HepG2 (cell line): Measurements from ENCODE around the gene PTCRA. TPM values are rescaled to one million over a fixed set of nuclear protein-coding genes. Genes with fewer than 3 reads are reported as not detected.

Experiments used
- HDAC6 ChIP-seq: fragments of 200-600 bp; sonication (generic); IDR thresholded peaks from 2 replicates; pipeline ENCODE4 v1.7.0; 2017; ENCODE audit warnings: mild to moderate bottlenecking, antibody characterized with exemption, low read length, low read depth
- MTF1 ChIP-seq: sonication (generic); formaldehyde crosslinking; IDR thresholded peaks from 2 replicates; pipeline ENCODE4 v1.5.0; 2020; ENCODE audit warnings: missing genetic modification reagents
- MZF1 ChIP-seq: sonication (generic); formaldehyde crosslinking; IDR thresholded peaks from 2 replicates; pipeline ENCODE4 v1.8.1; 2023; ENCODE audit warnings: mild to moderate bottlenecking, missing genetic modification reagents, borderline replicate concordance
- SRF ChIP-seq: IDR thresholded peaks from 2 replicates; pipeline ENCODE4 v1.6.1; 2011; ENCODE audit warnings: mild to moderate bottlenecking, low read depth, low read length, moderate library complexity
- TCF7L2 ChIP-seq: IDR thresholded peaks from 2 replicates; pipeline ENCODE4 v1.6.1; 2011; ENCODE audit warnings: mild to moderate bottlenecking, low read depth, low read length, moderate library complexity
- TOE1 ChIP-seq: sonication (generic); formaldehyde crosslinking; IDR thresholded peaks from 2 replicates; pipeline ENCODE4 v1.4.0; 2020; ENCODE audit warnings: mild to moderate bottlenecking, missing genetic modification reagents
- ZFP37 ChIP-seq: sonication (generic); formaldehyde crosslinking; IDR thresholded peaks from 2 replicates; pipeline ENCODE4 v1.4.0; 2020; ENCODE audit warnings: missing genetic modification reagents, borderline replicate concordance
- ZFX ChIP-seq: sonication (generic); formaldehyde crosslinking; IDR thresholded peaks from 2 replicates; pipeline ENCODE4 v1.4.0; 2020; ENCODE audit warnings: mild to moderate bottlenecking, low read depth, missing genetic modification reagents, moderate library complexity
- ZNF562 ChIP-seq: sonication (generic); formaldehyde crosslinking; IDR thresholded peaks from 2 replicates; pipeline ENCODE4 v1.8.0; 2022; ENCODE audit warnings: missing genetic modification reagents, borderline replicate concordance
- ZNF564 ChIP-seq: sonication (generic); formaldehyde crosslinking; IDR thresholded peaks from 2 replicates; pipeline ENCODE4 v1.8.1; 2023; ENCODE audit warnings: mild to moderate bottlenecking, missing genetic modification reagents
- ZSCAN30 ChIP-seq: sonication (generic); formaldehyde crosslinking; IDR thresholded peaks from 2 replicates; pipeline ENCODE4 v1.5.0; 2020; ENCODE audit warnings: mild to moderate bottlenecking, missing genetic modification reagents
- polyA plus RNA-seq, 8 experiments: library from polyadenylated mRNA; depleted of rRNA in 3 of 8; stranded (reverse) in 7 of 8; unstranded in 1 of 8; fragments of >200 nt; fragmentation: Illumina TruSeq in 4 of 8; extraction: Trizol in 4 of 8; gene quantifications; 2 replicates each; pipeline versions ENCODE4 v1.2.1 to v1.2.3, GENCODE V29; 2011 to 2016; ENCODE audit warnings: low read depth in 4 of 8, missing spikeins in 1 of 8, mixed read lengths in 1 of 8; ENCODE audit not compliant: insufficient read depth in 1 of 8
- total RNA-seq, 5 experiments: library from RNA; depleted of rRNA; stranded (reverse); fragments of >200 nt; fragmentation: Illumina TruSeq; extraction: Trizol; gene quantifications; 2 replicates each; pipeline ENCODE4 v1.2.3, GENCODE V29; 2016; ENCODE audit warnings: low read depth in 1 of 5
- TF ChIP-seq, protein P1 (sequence below): conservative IDR thresholded peaks from 2 replicates; pipeline ENCODE4 v1.6.1; 2018; ENCODE audit warnings: missing genetic modification reagents
- TF ChIP-seq, protein P2 (sequence below): sonication (generic); formaldehyde crosslinking; IDR thresholded peaks from 2 replicates; pipeline ENCODE4 v1.5.1; 2020; ENCODE audit warnings: missing genetic modification reagents, mild to moderate bottlenecking, borderline replicate concordance
- TF ChIP-seq, protein P3 (sequence below): sonication (generic); formaldehyde crosslinking; IDR thresholded peaks from 2 replicates; pipeline ENCODE4 v1.4.0; 2020; ENCODE audit warnings: missing genetic modification reagents
- TF ChIP-seq, protein P4 (sequence below): sonication (generic); formaldehyde crosslinking; IDR thresholded peaks from 2 replicates; pipeline ENCODE4 v1.8.0; 2022; ENCODE audit warnings: mild to moderate bottlenecking, missing genetic modification reagents, borderline replicate concordance
- TF ChIP-seq, protein P5 (sequence below): IDR thresholded peaks from 2 replicates; pipeline ENCODE4 v1.6.1; 2018; ENCODE audit warnings: missing genetic modification reagents
- TF ChIP-seq, protein P6 (sequence below): sonication (generic); formaldehyde crosslinking; IDR thresholded peaks from 2 replicates; pipeline ENCODE4 v1.9.0; 2021; ENCODE audit warnings: missing genetic modification reagents, mild to moderate bottlenecking, borderline replicate concordance

PTCRA gene
- total and polyA plus RNA-seq, 2 of the 13 experiments (the other 11 are each of a cell fraction or from before 2014, with no cell fraction given), result not detected

DNA sequence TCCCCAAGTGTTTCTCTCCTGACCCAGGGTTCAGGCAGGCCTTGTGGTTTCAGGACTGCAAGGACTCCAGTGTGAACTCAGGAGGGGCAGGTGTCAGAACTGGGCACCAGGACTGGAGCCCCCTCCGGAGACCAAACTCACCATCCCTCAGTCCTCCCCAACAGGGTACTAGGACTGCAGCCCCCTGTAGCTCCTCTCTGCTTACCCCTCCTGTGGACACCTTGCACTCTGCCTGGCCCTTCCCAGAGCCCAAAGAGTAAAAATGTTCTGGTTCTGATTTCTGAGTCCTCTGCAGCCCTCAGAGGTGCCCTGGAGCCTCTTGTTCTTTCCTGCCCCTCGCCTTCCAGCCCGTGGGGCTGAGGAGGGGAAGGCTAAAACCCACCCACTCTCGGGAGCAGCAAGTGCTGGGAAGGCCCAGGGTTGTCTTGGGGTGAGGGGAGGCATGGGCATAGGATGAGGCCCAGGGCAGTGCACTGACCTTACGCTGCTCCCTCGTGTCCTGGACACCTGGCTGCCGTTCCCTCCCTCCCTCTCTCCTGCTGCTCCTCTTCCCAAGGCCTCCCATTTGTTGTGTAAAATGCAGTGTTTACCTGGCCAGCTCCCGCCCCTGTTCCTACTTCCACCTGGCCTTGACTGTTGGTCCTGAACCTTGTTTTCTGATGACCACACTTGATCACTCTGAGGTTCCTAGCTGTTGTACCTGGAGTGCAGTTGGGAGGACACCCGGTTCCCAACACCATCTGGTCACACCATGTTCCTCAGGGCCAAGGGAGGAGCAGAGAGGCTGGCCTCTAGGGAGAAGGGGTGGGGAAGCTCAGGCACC lies 23.3 kb downstream of the PTCRA start (continued):
- TF ChIP-seq, protein P1, sequence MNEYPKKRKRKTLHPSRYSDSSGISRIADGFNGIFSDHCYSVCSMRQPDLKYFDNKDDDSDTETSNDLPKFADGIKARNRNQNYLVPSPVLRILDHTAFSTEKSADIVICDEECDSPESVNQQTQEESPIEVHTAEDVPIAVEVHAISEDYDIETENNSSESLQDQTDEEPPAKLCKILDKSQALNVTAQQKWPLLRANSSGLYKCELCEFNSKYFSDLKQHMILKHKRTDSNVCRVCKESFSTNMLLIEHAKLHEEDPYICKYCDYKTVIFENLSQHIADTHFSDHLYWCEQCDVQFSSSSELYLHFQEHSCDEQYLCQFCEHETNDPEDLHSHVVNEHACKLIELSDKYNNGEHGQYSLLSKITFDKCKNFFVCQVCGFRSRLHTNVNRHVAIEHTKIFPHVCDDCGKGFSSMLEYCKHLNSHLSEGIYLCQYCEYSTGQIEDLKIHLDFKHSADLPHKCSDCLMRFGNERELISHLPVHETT, result 0 out of 2 replicates have a peak, but pooled peaks have one; percentile 30
- TF ChIP-seq, protein P2, sequence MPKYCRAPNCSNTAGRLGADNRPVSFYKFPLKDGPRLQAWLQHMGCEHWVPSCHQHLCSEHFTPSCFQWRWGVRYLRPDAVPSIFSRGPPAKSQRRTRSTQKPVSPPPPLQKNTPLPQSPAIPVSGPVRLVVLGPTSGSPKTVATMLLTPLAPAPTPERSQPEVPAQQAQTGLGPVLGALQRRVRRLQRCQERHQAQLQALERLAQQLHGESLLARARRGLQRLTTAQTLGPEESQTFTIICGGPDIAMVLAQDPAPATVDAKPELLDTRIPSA (CRISPR knock-in tag), result peak; percentile 45
- TF ChIP-seq, protein P3, sequence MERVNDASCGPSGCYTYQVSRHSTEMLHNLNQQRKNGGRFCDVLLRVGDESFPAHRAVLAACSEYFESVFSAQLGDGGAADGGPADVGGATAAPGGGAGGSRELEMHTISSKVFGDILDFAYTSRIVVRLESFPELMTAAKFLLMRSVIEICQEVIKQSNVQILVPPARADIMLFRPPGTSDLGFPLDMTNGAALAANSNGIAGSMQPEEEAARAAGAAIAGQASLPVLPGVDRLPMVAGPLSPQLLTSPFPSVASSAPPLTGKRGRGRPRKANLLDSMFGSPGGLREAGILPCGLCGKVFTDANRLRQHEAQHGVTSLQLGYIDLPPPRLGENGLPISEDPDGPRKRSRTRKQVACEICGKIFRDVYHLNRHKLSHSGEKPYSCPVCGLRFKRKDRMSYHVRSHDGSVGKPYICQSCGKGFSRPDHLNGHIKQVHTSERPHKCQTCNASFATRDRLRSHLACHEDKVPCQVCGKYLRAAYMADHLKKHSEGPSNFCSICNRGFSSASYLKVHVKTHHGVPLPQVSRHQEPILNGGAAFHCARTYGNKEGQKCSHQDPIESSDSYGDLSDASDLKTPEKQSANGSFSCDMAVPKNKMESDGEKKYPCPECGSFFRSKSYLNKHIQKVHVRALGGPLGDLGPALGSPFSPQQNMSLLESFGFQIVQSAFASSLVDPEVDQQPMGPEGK (CRISPR knock-in tag), result peak; percentile 52; the same call in 1 of the 2 replicates
- TF ChIP-seq, protein P4, sequence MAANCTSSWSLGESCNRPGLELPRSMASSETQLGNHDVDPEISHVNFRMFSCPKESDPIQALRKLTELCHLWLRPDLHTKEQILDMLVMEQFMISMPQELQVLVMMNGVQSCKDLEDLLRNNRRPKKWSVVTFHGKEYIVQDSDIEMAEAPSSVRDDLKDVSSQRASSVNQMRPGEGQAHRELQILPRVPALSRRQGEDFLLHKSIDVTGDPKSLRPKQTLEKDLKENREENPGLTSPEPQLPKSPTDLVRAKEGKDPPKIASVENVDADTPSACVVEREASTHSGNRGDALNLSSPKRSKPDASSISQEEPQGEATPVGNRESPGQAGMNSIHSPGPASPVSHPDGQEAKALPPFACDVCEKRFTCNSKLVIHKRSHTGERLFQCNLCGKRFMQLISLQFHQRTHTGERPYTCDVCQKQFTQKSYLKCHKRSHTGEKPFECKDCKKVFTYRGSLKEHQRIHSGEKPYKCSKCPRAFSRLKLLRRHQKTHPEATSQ (CRISPR knock-in tag), result peak; percentile 76; the same call in 1 of the 2 replicates
- TF ChIP-seq HDAC6 (no peak), ZSCAN30 (CRISPR knock-in tag) (no peak), ZFX (CRISPR knock-in tag) (peak; percentile 91), SRF (no peak), ZNF564 (CRISPR knock-in tag) (peak; percentile 77; the same call in 1 of the 2 replicates), MTF1 (CRISPR knock-in tag) (no peak), TOE1 (CRISPR knock-in tag) (no peak), TCF7L2 (no peak), ZNF562 (CRISPR knock-in tag) (no peak), MZF1 (CRISPR knock-in tag) (no peak), ZFP37 (CRISPR knock-in tag) (peak; percentile 35; the same call in 1 of the 2 replicates)
- TF ChIP-seq, protein P5, sequence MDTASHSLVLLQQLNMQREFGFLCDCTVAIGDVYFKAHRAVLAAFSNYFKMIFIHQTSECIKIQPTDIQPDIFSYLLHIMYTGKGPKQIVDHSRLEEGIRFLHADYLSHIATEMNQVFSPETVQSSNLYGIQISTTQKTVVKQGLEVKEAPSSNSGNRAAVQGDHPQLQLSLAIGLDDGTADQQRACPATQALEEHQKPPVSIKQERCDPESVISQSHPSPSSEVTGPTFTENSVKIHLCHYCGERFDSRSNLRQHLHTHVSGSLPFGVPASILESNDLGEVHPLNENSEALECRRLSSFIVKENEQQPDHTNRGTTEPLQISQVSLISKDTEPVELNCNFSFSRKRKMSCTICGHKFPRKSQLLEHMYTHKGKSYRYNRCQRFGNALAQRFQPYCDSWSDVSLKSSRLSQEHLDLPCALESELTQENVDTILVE (CRISPR knock-in tag), result peak; percentile 63; the same call in 1 of the 2 replicates
- TF ChIP-seq, protein P6, sequence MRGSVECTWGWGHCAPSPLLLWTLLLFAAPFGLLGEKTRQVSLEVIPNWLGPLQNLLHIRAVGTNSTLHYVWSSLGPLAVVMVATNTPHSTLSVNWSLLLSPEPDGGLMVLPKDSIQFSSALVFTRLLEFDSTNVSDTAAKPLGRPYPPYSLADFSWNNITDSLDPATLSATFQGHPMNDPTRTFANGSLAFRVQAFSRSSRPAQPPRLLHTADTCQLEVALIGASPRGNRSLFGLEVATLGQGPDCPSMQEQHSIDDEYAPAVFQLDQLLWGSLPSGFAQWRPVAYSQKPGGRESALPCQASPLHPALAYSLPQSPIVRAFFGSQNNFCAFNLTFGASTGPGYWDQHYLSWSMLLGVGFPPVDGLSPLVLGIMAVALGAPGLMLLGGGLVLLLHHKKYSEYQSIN (CRISPR knock-in tag), result no peak
